ENCODE results near the gene PLAAT4. TPM values are rescaled to one million over a fixed set of nuclear protein-coding genes. Genes with fewer than 3 reads are reported as not detected.
A peak's percentile ranks its signal among the peaks of the same experiment; 100 is the strongest.
"Not testable (repeated sequence)": the region's sequence is repeated elsewhere in the genome, so short reads cannot be mapped to it uniquely, and the experiment has no call there.

The PLAAT4 gene
- total and polyA plus RNA-seq, 7 donors: 4.3 to 12.2 (median 8.5) TPM

GRCh38 chr11:63547061-63547460 is 10.5 kb downstream of the PLAAT4 start:
- Histone ChIP-seq H3K4me3 (no peak overlapping the region), H3K27ac (no peak overlapping the region), H3K9me3 (no peaks in the 10 kb centered on the region), H3K4me1 (no peaks in the 10 kb centered on the region), H3K36me3 (ENCODE audit: insufficient read depth in 1 of 2, low read depth in 1 of 2) (no peaks in the 10 kb centered on the region), H3K27me3 (ENCODE audit: insufficient read depth in 3 of 3, low read length in 2 of 3) (no peaks in the 10 kb centered on the region)
- 87 to 91% (median 90%) methylated on average over 1 of the region's 1 CpG for WGBS, 3 donors
- TF ChIP-seq CTCF (IDR thresholded peaks at IDR 0.05): no peak
- no peak for DNase-seq
- intact Hi-C loops (cut with DNase I): no loop called here
- no peak for ATAC-seq

- 69 to 80% (median 76%) methylated on average over 4 of the region's 4 CpGs for WGBS, 3 donors
- Histone ChIP-seq H3K27ac (no peak overlapping the region), H3K4me1 (no peaks in the 10 kb centered on the region), H3K27me3 (ENCODE audit: insufficient read depth in 3 of 3, low read length in 2 of 3) (no peaks in the 10 kb centered on the region), H3K9me3 (no peaks in the 10 kb centered on the region), H3K36me3 (ENCODE audit: insufficient read depth in 1 of 2, low read depth in 1 of 2) (no peaks in the 10 kb centered on the region), H3K4me3 (no peak overlapping the region)
- no peak for TF ChIP-seq CTCF (IDR thresholded peaks at IDR 0.05)
- intact Hi-C loops (cut with DNase I): no loop called here
- DNase-seq (no peak), ATAC-seq (no peak)
Observed at GRCh38 chr11:63548178-63548577, 11.6 kb downstream of the PLAAT4 start.

GRCh38 chr11:63549411-63549810 is 12.8 kb downstream of the PLAAT4 start:
- intact Hi-C loops (cut with DNase I): no loop called here

GRCh38 chr11:63550156-63550700 is 13.6 kb downstream of the PLAAT4 start:
- H3K4me1 ChIP-seq; H3K27ac ChIP-seq; DNase-seq; H3K27me3 ChIP-seq (ENCODE audit: insufficient read depth in 3 of 3, low read length in 2 of 3); ATAC-seq; H3K4me3 ChIP-seq; H3K9me3 ChIP-seq; intact Hi-C loops (cut with DNase I); H3K36me3 ChIP-seq (ENCODE audit: insufficient read depth in 1 of 2, low read depth in 1 of 2): not testable (repeated sequence)
- WGBS, 3 donors: 87 to 92% (median 88%) methylated on average over 23 to 31 of the region's 31 CpGs

More at GRCh38 chr11:63549411-63549810, 12.8 kb downstream of the PLAAT4 start:
- Histone ChIP-seq H3K9me3 (no peaks in the 10 kb centered on the region), H3K27me3 (ENCODE audit: insufficient read depth in 3 of 3, low read length in 2 of 3) (no peaks in the 10 kb centered on the region), H3K36me3 (ENCODE audit: insufficient read depth in 1 of 2, low read depth in 1 of 2) (no peaks in the 10 kb centered on the region), H3K27ac (no peak overlapping the region), H3K4me1 (no peaks in the 10 kb centered on the region), H3K4me3 (no peak overlapping the region)
- DNase-seq (no peak), ATAC-seq (no peak)
- no peak for TF ChIP-seq CTCF (IDR thresholded peaks at IDR 0.05)
- WGBS, 3 donors: 51 to 74% (median 68%) methylated on average over 4 of the region's 4 CpGs

- intact Hi-C loops (cut with DNase I): no loop called here
- DNase-seq (no peak), ATAC-seq (peak in 1 of 4 donors; percentile 41)
- no peaks in the 10 kb centered on the region for H3K4me1 ChIP-seq
- H3K9me3 ChIP-seq: no peaks in the 10 kb centered on the region
- no peak for TF ChIP-seq CTCF (IDR thresholded peaks at IDR 0.05)
- H3K36me3 ChIP-seq (ENCODE audit: insufficient read depth in 1 of 2, low read depth in 1 of 2): no peaks in the 10 kb centered on the region
- WGBS, 3 donors: 44 to 67% (median 46%) methylated on average over 27 of the region's 27 CpGs
- peak overlapping the region; percentile 44 for H3K4me3 ChIP-seq
- H3K27me3 ChIP-seq (ENCODE audit: insufficient read depth in 3 of 3, low read length in 2 of 3): no peaks in the 10 kb centered on the region
- peak overlapping the region; percentile 9 for H3K27ac ChIP-seq
Observed at GRCh38 chr11:63551091-63551888, 14.7 kb downstream of the PLAAT4 start.

Measured in psoas muscle (tissue), 8 donors.